HPDE6-E6E7 (cell line): ENCODE data around the gene RYR3.
A peak's percentile ranks its signal among the peaks of the same experiment; 100 is the strongest.

ENCODE experiments used
- DNase-seq: peaks from one replicate; pipeline ENCODE4 v3.0.0; 2011; ENCODE audit warnings: missing footprints; ENCODE audit errors: extremely low spot score

The RYR3 gene

DNA sequence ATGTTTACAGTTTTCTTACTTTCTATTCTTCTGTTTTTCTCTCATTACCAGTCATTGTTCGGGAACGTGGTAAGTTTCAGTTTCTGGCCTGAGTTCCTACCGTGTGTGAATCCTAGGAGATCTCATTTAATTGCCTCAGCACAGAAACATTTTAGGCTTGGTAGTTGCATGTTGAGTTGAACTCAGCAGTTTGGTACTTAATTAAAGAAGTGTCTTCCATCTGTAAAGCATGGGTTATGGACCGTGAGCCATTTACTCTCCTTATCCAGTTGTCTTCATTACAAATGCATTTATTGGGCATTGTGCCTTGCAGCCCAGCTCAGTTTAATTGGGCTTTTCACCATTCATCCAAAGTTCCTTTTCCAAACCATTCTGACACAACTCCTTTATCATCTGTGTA is 515.4 kb downstream of the RYR3 start:
- no peak for DNase-seq

DNA sequence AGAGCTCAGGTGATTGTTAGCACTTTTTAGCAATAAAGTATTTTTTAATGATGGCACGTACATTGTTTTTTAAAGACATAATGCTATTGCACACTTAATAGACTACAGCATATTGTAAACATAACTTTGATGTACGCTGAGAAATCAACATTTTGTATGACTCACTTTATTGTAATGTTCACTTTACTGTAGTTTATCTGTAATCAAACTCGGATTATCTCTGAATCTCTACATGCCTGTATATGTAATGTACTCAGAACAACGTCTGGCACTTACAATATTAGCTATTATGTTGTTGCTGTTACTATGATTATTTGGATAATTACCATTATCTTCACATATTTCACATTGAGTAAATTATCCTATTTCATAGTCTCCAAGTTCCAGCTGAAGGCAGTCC is 519.6 kb downstream of the RYR3 start:
- DNase-seq = no peak

GRCh38 chr15:33831646-33832045 is 520.9 kb downstream of the RYR3 start:
- no peak for DNase-seq

- DNase-seq = no peak
Observed at GRCh38 chr15:33834892-33835743, 524.4 kb downstream of the RYR3 start.

DNA sequence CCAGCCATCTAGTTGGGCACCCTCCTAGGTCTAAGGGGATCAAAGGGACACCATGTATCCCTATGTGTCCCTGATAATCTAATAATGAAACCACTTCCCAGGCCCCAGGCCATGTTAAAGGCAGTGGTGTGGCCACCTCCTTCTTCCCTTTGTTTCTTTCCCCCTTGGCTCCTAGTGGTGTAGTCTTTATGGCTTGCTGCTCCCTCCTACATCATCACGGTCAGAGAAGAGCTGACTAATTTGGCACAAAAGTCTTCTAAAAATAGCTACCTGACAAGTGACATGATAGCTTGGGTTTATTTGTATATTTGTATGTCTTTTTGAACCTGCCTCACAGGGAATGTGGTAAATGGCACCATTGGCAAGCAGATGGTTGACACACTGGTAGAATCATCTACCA is 526.5 kb downstream of the RYR3 start:
- DNase-seq = no peak

- no peak for DNase-seq
Observed at GRCh38 chr15:33839540-33839939, 528.8 kb downstream of the RYR3 start.

DNA sequence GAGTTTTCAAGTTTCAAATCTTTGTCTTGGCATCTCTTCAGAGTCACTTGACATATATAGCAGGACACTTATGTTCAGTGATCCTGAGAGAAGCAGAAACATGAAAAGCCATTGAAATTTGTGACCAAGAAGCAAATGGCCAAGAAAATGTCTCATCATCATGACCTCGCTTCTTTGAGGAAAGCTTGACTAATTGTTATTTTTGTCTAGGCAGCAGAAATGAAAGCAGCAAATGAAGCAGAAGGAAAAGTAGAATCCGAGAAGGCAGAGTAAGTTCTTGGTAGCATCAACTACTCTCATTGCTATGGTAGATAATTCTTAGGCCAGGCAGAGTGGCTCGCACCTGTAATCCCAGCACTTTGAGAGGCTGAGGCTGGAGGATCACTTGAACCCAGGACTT is 529.8 kb downstream of the RYR3 start:
- no peak for DNase-seq

- DNase-seq = no peak
Observed at GRCh38 chr15:33844186-33844585, 533.4 kb downstream of the RYR3 start.

DNA sequence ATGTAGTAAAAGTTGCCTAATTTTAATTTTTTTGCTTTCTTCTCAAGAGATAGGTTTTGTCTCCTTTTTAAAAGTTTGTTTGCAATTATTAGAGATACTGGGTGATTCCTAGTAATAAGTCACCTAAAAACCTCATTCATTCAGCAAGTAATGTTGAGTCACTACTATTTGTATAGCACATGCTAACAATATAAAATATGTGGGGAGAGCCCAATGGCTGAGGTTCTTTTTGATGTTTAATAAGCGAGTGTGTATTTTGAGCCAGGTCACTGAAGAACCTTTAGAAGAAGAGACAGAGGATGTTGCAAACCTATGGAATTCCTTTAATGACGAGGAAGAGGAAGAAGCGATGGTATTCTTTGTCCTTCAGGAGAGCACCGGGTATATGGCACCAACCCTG is 533.8 kb downstream of the RYR3 start:
- no peak for DNase-seq

GRCh38 chr15:33846142-33846541 is 535.4 kb downstream of the RYR3 start:
- DNase-seq = no peak

GRCh38 chr15:33846862-33847261 is 536.1 kb downstream of the RYR3 start:
- DNase-seq = no peak

DNA sequence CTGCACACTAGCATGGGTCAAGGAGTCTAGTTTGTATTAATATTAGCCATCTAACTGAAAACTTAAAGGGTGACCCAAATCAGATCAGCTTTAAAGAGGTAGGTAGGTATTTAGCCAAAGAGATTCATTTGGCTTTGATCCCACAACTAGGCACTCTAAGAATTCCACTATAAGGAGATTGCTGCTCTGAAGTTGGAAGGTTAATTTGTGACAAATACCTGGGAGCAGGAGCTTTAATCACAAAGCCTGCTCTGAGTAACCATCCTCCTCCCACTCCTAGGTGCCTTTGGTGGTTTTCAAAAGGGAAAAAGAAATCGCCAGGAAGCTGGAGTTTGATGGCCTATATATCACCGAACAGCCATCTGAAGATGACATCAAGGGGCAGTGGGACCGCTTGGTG is 537.2 kb downstream of the RYR3 start:
- DNase-seq = no peak

DNA sequence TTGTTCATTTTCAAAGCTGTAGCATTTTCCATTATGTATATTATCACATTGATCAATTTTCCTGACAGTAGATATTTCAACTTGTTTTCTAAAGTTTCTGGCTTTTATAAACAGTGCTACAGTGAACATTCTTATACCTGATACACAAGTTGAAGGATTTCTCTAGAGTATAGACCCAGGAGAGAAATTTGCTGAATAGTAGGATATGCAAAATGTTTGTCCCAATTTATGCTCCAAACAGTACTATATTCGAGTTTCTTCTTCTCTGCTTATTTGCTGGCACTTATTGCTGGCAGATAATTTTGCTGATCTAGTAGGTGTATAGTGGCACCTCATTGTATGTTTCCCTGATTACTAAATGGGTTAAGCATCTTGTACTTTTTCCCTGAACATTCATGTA is 540.3 kb downstream of the RYR3 start:
- no peak for DNase-seq

GRCh38 chr15:33852094-33852493 is 541.3 kb downstream of the RYR3 start:
- DNase-seq = no peak

DNA sequence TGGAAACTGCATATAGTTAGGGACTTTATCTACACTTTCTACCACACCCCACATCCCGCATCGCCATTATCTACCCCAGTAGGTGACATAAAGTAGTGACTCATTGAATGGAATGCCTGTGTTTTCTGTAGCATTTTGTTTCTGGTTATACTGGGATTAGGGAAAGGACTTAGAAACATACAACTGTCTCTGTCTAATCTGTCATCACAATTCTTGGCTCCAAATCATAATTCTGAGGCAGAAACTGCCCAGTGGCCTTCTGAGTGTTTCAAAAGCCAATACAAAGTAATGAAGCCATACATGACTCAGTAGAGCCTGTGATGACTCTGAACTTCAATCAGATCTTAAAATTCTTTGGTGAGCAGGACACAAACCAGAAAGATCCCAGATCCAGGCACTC is 541.8 kb downstream of the RYR3 start:
- no peak for DNase-seq

DNA sequence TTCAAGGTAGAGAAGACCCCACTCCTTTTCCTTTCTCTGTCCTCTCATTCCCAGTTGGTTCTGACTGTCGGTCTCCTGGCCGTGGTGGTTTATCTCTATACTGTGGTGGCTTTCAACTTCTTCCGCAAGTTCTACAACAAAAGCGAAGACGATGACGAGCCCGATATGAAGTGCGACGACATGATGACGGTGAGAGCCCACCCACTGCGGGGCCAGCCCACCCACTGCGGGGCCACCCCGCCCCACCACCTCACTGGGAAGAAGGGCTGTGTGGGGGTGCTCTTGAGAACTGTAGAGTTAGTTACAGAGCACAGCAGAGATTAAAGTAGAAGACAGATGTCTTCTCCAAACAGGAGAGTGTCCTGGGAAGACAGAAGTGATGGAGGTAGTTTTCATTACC is 547.0 kb downstream of the RYR3 start:
- DNase-seq = no peak

- DNase-seq = no peak
Observed at GRCh38 chr15:33858836-33859235, 548.1 kb downstream of the RYR3 start.

GRCh38 chr15:33859992-33860545 is 549.3 kb downstream of the RYR3 start:
- no peak for DNase-seq

- peak; percentile 54 for DNase-seq
Observed at GRCh38 chr15:33860754-33861153, 550.0 kb downstream of the RYR3 start.

GRCh38 chr15:33864360-33865075 is 553.8 kb downstream of the RYR3 start:
- no peak for DNase-seq

DNA sequence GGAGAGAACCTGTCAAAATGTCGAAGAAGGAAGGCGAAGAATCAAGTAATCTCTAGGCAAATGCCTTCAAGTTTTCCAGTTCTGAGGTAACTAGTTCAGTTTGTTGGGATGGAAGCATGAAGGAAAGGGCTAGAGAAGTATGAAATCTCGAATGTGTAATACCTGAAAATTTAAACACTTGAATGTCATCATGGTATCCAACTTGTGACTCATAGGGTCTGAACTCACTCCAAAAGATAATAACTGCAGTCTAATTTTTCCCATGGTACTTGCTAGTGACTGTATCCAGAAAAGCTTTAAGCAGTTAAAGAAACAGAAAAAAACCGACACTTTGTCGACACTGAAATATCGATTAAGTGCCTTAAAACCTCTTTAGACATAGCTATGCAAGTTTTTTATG is 554.6 kb downstream of the RYR3 start:
- DNase-seq = no peak

DNA sequence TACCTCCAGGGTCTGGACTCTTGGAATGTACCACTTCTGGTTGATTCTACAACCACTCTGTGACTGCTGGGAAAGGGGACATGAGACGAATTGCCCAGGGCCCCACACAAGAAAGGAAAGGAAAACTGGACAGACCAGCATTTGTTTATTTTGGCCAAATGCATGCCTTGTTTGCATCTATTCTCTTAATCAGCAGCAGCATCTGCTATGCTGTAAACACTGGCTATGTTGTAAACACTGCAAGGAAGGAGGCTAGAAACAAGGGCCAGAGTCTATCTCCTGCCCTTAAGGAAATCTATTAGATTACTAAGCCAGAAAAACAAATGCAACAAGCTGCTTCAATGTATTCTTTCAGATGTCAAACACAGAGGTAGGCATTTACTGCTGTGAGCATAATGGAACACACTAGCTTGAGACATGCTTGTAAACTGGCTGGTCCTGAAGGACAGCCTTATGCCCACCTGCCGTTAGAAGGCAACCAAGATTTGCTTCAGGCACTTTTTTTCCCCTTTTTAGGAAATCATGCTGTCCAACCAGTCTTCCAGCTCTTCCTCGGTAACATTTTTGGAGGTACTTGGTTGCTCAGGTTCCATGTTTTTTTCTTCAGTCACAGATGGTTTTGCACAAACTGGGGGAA is 555.5 kb downstream of the RYR3 start:
- DNase-seq = no peak

GRCh38 chr15:33871980-33872379 is 561.2 kb downstream of the RYR3 start:
- no peak for DNase-seq
